Measurements from ENCODE around the gene SSR1. TPM values are rescaled to one million over a fixed set of nuclear protein-coding genes. Genes with fewer than 3 reads are reported as not detected.

SSR1 gene
- total RNA-seq, 1 experiment from 2014 or later: 318 TPM

GRCh38 chr6:7224731-7225130, 88.3 kb downstream of the SSR1 start:
- ChIA-PET CTCF (interaction anchor here (0.7 to 1.6 kb wide), 2 partner anchors 18 to 513 kb away, joined by 4 read pairs; no protein-coding TSS in a partner anchor), POLR2A (interaction anchor here (0.7 to 1.0 kb wide), 2 partner anchors 10 to 12 kb away, joined by 3 to 4 read pairs; no protein-coding TSS in a partner anchor)
- H3K27me3 Mint-ChIP-seq (ENCODE audit: insufficient read depth, unreplicated experiment): no peaks in the 10 kb centered on the region
- no peaks in the 10 kb centered on the region for H3K4me1 Mint-ChIP-seq (ENCODE audit: insufficient read depth, unreplicated experiment)
- H3K27ac Mint-ChIP-seq (ENCODE audit: low read depth, unreplicated experiment): no peak overlapping the region
- no peak overlapping the region for H3K4me3 Mint-ChIP-seq (ENCODE audit: unreplicated experiment)
- BruUV-seq (replicated peaks): no TSS peak
- DNase-seq (ENCODE audit: unreplicated experiment): no peak
- TF ChIP-seq CTCF (IDR thresholded peaks at IDR 0.05; ENCODE audit: unreplicated experiment): no peak
- peaks cover 89% of the 10 kb centered on the region for H3K36me3 Mint-ChIP-seq (ENCODE audit: insufficient read depth, unreplicated experiment)
- no peaks in the 10 kb centered on the region for H3K9me3 Mint-ChIP-seq (ENCODE audit: unreplicated experiment)
- intact Hi-C loops (cut with micrococcal nuclease): no loop called here

GRCh38 chr6:7222197-7222596, 90.8 kb downstream of the SSR1 start:
- intact Hi-C loops (cut with micrococcal nuclease): no loop called here
- Mint-ChIP-seq H3K36me3 (ENCODE audit: insufficient read depth, unreplicated experiment) (peaks cover 74% of the 10 kb centered on the region), H3K9me3 (ENCODE audit: unreplicated experiment) (no peaks in the 10 kb centered on the region), H3K4me1 (ENCODE audit: insufficient read depth, unreplicated experiment) (no peaks in the 10 kb centered on the region), H3K4me3 (ENCODE audit: unreplicated experiment) (no peak overlapping the region), H3K27ac (ENCODE audit: low read depth, unreplicated experiment) (no peak overlapping the region), H3K27me3 (ENCODE audit: insufficient read depth, unreplicated experiment) (no peaks in the 10 kb centered on the region)
- ChIA-PET CTCF (no interaction called here), POLR2A (no interaction called here)
- no peak for DNase-seq (ENCODE audit: unreplicated experiment)
- TF ChIP-seq CTCF (IDR thresholded peaks at IDR 0.05; ENCODE audit: unreplicated experiment): no peak
- no TSS peak for BruUV-seq (replicated peaks)

GRCh38 chr6:7219310-7219709, 93.7 kb downstream of the SSR1 start:
- no TSS peak for BruUV-seq (replicated peaks)
- intact Hi-C loops (cut with micrococcal nuclease): no loop called here
- Mint-ChIP-seq H3K4me3 (ENCODE audit: unreplicated experiment) (no peak overlapping the region), H3K27me3 (ENCODE audit: insufficient read depth, unreplicated experiment) (no peaks in the 10 kb centered on the region), H3K27ac (ENCODE audit: low read depth, unreplicated experiment) (no peak overlapping the region), H3K36me3 (ENCODE audit: insufficient read depth, unreplicated experiment) (peaks cover 64% of the 10 kb centered on the region), H3K4me1 (ENCODE audit: insufficient read depth, unreplicated experiment) (no peaks in the 10 kb centered on the region), H3K9me3 (ENCODE audit: unreplicated experiment) (no peaks in the 10 kb centered on the region)
- no peak for TF ChIP-seq CTCF (IDR thresholded peaks at IDR 0.05; ENCODE audit: unreplicated experiment)
- DNase-seq (ENCODE audit: unreplicated experiment): no peak
- CTCF ChIA-PET: interaction anchor here (0.7 to 1.2 kb wide), 3 partner anchors 16 to 336 kb away, joined by 3 to 4 read pairs (median 3); no protein-coding TSS in a partner anchor
- POLR2A ChIA-PET: interaction anchor here (0.9 kb wide), 1 partner anchor 71 kb away, joined by 5 read pairs; no protein-coding TSS in a partner anchor

- POLR2A ChIA-PET: interaction anchor here (0.7 kb wide), 1 partner anchor 15 kb away, joined by 3 read pairs; no protein-coding TSS in a partner anchor
- Mint-ChIP-seq H3K4me3 (ENCODE audit: unreplicated experiment) (no peak overlapping the region), H3K27me3 (ENCODE audit: insufficient read depth, unreplicated experiment) (no peaks in the 10 kb centered on the region), H3K36me3 (ENCODE audit: insufficient read depth, unreplicated experiment) (peaks cover 64% of the 10 kb centered on the region), H3K27ac (ENCODE audit: low read depth, unreplicated experiment) (no peak overlapping the region), H3K4me1 (ENCODE audit: insufficient read depth, unreplicated experiment) (no peaks in the 10 kb centered on the region), H3K9me3 (ENCODE audit: unreplicated experiment) (no peaks in the 10 kb centered on the region)
- no peak for DNase-seq (ENCODE audit: unreplicated experiment)
- TF ChIP-seq CTCF (IDR thresholded peaks at IDR 0.05; ENCODE audit: unreplicated experiment): no peak
- CTCF ChIA-PET: interaction anchor here (0.6 to 1.2 kb wide), 7 partner anchors 10 to 450 kb away, joined by 3 to 4 read pairs (median 3); no protein-coding TSS in a partner anchor
- BruUV-seq (replicated peaks): no TSS peak
- intact Hi-C loops (cut with micrococcal nuclease): no loop called here
These were observed 94.5 kb downstream of the SSR1 start for GRCh38 chr6:7218406-7218988.

Other genes starting within 250 kb of the SSR1 start
- gene RREB1, start 205.2 kb downstream of the SSR1 start, total RNA-seq (2022): 51.8 and 53.5 TPM in 2 replicates
- gene CAGE1, start 76.5 kb upstream of the SSR1 start, total RNA-seq (2022): 0.33 and 0.47 TPM in 2 replicates
- 34.2 and 40.9 TPM in 2 replicates for gene RIOK1, start 76.6 kb upstream of the SSR1 start, total RNA-seq (2022)
- 163 and 227 TPM in 2 replicates for gene DSP, start 228.5 kb upstream of the SSR1 start, total RNA-seq (2022)

Measured in MCF 10A (cell line).